K562 (cell line): ENCODE data around the gene BCAR3.
"Not testable (repeated sequence)": the region's sequence is repeated elsewhere in the genome, so short reads cannot be mapped to it uniquely, and the experiment has no call there.

Experiments used
- CREB1 ChIP-seq, 2 experiments: sonication (generic) in 1 of 2; formaldehyde crosslinking in 1 of 2; IDR thresholded peaks; 2 replicates each; pipeline versions ENCODE4 v1.6.1 to v1.8.0; 2012 to 2022; ENCODE audit warnings: inconsistent platforms in 1 of 2, mild to moderate bottlenecking in 1 of 2, missing genetic modification reagents in 1 of 2, moderate library complexity in 1 of 2
- CTCF ChIP-seq, 3 experiments: IDR thresholded peaks in 2 of 3; conservative IDR thresholded peaks in 1 of 3; 2 replicates each; pipeline ENCODE4 v1.5.1; 2011 to 2012; ENCODE audit warnings: low read length in 3 of 3, mild to moderate bottlenecking in 3 of 3, control low read depth in 2 of 3, improper control_type of control experiment in 1 of 3, inconsistent platforms in 1 of 3, low read depth in 1 of 3, mixed read lengths in 1 of 3, moderate library complexity in 1 of 3; ENCODE audit not compliant: insufficient read depth in 2 of 3
- GABPA ChIP-seq: fragments of 200-800 bp; sonication (Bioruptor generic); conservative IDR thresholded peaks from 2 replicates; pipeline ENCODE4 v1.6.1; 2016; ENCODE audit warnings: low read depth, missing genetic modification characterization, missing compliant biosample characterization
- KDM2B ChIP-seq: fragments of 250-450 bp; sonication (Bioruptor Pico); IDR thresholded peaks from 2 replicates; pipeline ENCODE4 v1.8.0; 2021; ENCODE audit warnings: mild to moderate bottlenecking, moderate library complexity
- MAZ ChIP-seq, 2 experiments: fragments of 450-650 bp in 1 of 2; sonication (generic) in 1 of 2; formaldehyde crosslinking; IDR thresholded peaks in 1 of 2; conservative IDR thresholded peaks in 1 of 2; 2 replicates each; pipeline versions ENCODE4 v1.4.0 to v1.5.0; 2020; ENCODE audit warnings: mild to moderate bottlenecking in 1 of 2, missing genetic modification reagents in 1 of 2
- NFIC ChIP-seq: fragments of 450-650 bp; IDR thresholded peaks from 2 replicates; pipeline ENCODE4 v1.6.1; 2017; ENCODE audit warnings: mild to moderate bottlenecking, inconsistent platforms
- POLR2A ChIP-seq: fragments of 450-650 bp; conservative IDR thresholded peaks from 2 replicates; pipeline ENCODE4 v1.6.1; 2016
- POLR2AphosphoS5 ChIP-seq: IDR thresholded peaks from 2 replicates; pipeline ENCODE4 v1.6.1; 2011; ENCODE audit warnings: mild to moderate bottlenecking, low read depth, low read length, moderate library complexity; ENCODE audit not compliant: control insufficient read depth, insufficient read depth
- TAF7 ChIP-seq: fragments of 450-650 bp; IDR thresholded peaks from 2 replicates; pipeline ENCODE4 v1.6.1; 2016; ENCODE audit warnings: missing genetic modification characterization, missing compliant biosample characterization
- TBP ChIP-seq: optimal IDR thresholded peaks from 2 replicates; pipeline ENCODE3; 2011; ENCODE audit warnings: low read depth, low read length, improper control_type of control experiment
- ZKSCAN3 ChIP-seq: fragments of 250-450 bp; sonication (Bioruptor Pico); IDR thresholded peaks from 2 replicates; pipeline ENCODE4 v1.4.0; 2020
- ZNF174 ChIP-seq: fragments of 250-450 bp; sonication (Bioruptor Pico); IDR thresholded peaks from 2 replicates; pipeline ENCODE4 v1.4.0; 2020; ENCODE audit warnings: mild to moderate bottlenecking
- ZNF586 ChIP-seq: fragments of 450-650 bp; formaldehyde crosslinking; conservative IDR thresholded peaks from 2 replicates; pipeline ENCODE4 v1.4.0; 2020; ENCODE audit warnings: mild to moderate bottlenecking, moderate library complexity

GRCh38 chr1:93674071-93674470, 7.6 kb downstream of the BCAR3 start:
- not testable (repeated sequence) for TF ChIP-seq CREB1 (IDR thresholded peaks at IDR 0.05); CREB1 (CRISPR knock-in tag; IDR thresholded peaks at IDR 0.05); CTCF (IDR thresholded peaks at IDR 0.05 in 2 of 3, conservative IDR thresholded peaks at IDR 0.05 in 1 of 3; ENCODE audit: insufficient read depth in 2 of 3, low read depth in 1 of 3, low read length in 3 of 3); ZNF174; TAF7 (tag); KDM2B (CRISPR knock-in tag); NFIC; POLR2AphosphoS5; MAZ (CRISPR knock-in tag; conservative IDR thresholded peaks at IDR 0.05 in 1 of 2, IDR thresholded peaks at IDR 0.05 in 1 of 2); ZNF586 (CRISPR knock-in tag); GABPA; TBP; ZKSCAN3 (CRISPR knock-in tag); POLR2A
